ENCODE measurements around the gene SHC2.
"Not testable (repeated sequence)": the region's sequence is repeated elsewhere in the genome, so short reads cannot be mapped to it uniquely, and the experiment has no call there.

The SHC2 gene

DNA sequence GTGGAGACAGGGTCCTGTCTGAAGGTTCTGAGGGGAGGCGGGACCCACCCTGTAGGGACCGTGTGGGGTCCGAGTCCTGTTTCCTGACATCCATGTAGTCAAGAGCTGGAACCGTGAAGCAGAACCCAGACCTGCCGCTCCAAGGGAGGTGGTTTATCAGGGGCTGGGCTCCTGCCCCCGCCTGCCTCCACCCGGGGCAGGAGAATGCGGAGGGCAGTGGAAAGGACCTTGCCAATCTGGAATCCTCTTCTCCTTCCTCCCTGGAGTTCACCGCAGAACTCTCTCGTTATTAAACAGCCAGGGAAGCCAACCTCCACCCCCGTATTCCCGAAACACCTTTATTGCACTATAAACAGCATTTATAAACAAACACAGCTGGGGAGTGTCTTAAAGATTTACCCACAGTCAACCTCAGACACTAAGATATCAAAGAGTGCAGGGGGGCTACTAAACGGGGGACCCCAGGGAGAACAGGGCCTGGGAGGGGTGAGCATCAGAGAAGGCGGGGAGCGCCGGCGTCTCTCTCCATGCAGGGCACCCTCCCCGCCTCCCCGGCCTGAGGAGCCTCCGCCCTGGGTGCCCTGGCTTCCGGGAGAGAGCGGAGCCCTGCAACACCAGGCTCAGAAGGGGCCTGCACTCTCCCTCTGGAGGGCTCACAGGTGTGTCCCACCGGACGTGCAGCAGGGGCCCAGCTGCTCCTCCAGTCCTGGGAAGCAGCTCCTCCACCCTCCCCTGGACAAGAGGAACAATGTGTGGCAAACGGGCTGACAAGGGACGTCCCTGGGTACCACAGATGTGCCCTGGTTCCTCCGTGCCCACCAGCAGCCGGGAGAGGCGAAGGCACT, 55.5 kb downstream of the SHC2 start:
- DNase-seq = no peak

DNA sequence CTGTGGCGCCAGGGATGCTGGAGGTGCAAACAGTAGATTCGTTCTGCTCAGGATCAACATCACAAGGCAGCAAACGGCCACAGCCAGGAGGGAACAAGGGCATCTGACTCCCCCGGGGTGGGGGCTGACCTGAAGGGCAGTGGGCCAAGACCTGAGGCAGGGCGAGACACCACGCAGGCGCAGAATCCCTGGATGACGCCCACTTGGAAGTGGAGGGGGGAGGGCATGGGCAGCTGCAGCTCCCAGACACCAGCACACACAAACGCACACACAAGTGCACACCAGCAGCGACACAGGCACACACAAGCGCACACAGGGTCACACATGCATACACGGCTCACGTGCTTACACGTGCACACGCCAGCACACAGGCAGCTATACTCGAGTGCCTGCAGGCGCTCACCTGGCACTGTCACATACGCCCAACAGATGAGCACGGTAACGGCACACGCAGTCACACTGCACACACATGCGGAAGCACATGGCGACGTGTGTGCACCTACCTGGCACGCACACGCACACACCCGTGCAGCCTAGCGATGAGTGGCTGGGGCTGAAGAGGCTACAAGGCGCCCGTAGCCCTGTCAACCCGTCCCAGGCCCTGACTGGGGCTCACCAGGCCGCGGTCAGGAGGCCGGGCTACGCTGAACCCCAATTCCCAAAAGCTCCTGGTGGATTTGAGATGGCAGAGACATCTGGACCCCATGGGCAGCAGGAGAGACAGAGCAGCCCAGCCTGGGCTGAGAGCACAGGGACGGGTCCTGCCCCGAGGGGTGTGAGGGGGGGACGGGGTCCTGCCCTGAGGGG, 57.4 kb downstream of the SHC2 start:
- no peak for DNase-seq

DNA sequence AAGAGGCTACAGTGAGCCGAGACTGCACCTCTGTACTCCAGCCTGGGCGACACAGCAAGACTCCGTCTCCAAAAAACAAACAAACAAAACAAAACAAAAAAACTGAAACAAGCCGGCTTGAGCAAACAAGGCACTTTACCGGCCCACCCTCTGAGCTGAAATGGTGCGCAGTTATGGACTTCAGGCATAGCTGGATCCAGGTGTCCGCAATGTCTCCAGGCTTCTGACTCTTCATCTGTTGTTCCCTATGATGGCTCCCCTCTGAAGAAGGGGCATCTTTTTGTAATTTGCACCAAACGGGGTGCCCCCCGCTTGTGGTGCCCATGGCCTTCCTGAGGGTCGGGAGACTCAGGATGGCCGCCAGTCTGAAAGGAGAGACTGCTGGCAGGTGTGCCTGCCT, 58.0 kb downstream of the SHC2 start:
- no peak for DNase-seq

DNA sequence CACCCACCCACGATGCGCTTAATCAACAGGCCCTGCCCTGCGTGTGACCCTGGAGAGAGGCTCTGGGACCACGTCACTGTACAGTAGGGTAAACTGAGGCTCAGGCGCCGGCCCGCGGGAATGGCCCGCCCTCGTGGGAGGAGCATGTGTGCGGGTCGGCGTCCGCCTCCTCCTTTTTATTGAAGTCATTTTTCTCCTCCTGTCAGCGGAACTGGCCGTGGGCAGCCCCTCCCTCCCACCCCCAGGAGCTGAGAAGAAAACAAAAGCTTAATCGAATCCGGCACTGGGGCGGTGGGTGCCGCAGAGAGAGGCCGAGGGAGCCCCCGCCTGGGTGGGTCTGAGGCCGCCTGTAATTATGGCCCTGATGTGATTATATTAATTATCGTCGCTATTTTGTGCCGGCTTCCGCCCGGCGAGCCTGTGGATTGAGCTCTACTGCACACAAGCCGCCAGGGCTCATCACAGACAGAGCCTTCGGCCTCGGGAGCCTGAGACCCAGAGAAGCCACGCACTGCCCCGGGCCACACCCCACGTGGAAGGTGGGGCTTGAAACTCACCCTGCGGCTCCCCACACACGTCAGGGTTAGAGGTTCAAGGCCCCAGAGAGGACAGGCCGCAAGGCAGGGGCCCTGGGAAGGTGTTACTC, 58.8 kb downstream of the SHC2 start:
- DNase-seq = no peak

DNA sequence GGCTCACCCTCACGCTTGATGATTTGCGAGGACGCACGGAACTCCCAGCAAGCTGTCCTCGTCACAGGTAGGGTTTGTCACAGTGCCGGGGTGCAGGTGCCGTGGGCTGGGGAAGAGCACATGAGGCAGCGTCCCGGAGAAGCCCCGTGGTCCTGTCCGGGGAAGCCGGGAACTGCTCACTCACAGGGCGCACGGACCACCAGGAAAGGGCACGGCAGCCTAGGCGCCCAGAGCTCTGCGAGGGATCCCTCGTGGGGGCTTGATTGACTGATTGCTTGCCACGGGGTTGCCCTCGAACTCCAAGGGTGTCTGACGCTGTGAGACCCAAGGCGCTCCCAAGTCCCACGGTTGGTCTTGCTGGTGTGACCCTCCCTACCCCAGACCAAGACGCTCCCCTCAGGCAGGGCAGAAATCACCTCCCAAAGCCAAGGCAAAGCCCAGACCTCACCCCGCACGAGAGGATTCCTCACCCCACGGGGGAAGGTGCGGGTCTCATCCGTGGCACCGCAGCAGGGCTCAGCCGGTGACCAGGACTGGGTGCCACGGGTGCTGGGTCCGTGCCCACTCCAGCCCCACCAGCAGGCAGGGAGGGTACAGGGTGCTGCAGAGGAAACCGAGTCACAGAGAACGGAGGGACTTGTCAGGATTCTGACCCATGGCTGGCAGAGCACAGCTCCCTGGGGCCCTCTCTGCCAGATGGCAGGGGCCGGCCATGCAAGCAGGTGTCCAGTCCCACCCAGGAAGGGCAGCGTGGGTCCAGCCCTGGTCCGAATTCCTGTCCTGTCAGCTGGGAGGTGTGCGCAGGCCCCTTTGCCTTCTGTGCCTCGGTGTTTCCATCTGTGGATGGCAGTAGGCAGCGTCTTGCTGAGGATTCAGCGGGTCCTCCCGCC, 59.6 kb downstream of the SHC2 start:
- DNase-seq = no peak

DNA sequence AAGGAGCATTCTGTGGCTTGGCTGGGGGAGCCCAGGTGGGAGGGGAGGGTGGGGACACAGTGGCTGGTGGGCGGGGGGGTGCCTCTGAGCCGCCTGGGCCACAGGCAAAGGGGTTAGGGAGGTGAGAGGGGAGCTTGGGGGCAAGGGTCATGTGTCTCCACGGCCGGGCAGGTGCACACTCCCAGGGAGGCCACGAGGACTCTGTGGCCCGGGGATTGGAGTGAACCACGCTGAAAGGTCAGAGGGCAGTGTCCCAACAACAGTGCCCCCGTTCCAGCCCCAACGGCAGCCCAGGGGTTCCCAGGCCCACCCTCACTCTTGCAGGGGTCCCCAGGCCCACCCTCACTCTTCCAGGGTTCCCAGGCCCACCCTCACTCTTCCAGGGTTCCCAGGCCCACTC, 61.5 kb downstream of the SHC2 start:
- DNase-seq = no peak

DNA sequence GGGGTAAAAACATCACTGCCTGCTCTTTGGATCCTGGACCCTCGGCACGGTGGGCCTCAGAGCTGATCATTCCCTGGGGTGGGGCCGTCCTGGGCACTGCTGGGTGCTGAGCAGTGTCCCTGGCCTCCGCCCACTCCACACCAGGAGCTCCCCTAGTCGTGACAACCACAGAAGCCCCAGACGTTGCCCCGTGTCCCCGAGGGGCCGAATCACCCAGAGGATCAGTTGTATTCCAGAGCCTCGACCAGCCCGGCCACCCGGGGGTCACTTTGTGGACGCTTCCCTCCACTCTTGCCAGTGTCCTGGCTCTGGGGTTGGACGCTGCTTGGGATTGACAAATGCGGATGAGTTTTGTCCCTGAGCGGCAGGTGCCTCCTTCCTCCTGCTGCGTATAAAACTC, 62.1 kb downstream of the SHC2 start:
- no peak for DNase-seq

DNA sequence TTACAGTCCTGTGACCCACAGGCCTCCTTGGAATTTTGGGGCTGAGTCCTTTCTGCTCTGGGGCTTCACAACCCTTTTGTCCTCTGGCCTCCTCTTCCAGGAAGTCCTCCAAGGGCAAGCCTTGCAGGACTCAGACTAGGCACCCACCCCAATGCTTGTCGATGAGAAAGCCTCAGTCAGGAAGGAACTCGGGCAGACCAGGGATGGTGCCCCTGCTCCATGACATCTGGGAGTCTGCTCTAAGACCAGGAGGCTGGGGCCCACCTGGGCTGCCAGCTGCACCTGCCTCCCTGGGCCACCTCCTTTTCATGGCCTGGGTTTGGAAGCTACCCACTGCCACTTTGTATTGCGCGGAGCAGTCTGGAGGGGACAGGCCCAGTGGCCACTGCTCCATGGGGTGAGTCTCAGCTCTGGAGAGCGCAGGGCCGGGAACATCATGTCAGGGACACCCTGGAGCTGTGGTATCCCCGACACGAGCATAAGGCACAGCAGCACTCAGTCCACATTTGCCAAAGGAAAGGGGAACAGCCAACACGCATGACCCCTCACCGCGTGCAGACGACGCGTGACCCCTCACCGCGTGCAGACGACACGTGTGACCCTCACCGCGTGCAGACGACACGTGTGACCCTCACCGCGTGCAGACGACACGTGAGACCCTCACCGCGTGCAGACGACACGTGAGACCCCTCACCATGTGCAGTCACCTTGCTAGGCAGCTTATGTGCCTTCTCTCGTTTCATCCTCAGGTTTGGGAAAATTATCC, 62.7 kb downstream of the SHC2 start:
- no peak for DNase-seq

DNA sequence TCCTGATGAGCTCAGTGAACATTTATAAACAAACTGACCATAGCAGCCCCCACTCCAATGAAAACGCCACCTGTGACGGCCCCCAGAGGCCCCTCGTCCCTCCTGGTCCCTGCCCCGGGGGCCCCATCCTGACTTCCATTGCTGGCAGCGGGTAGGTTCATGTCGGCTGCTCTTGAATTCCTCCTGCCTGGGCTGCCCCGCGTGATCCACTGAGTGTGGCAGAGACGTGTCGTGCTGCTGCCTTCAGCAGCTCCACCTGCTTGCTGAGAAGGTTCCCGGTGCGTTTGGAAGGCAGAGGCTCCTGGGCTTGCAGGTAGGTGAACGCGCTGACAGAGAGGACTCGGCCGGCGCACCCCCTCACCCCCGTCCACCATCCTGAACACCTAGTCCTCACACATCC, 63.5 kb downstream of the SHC2 start:
- no peak for DNase-seq

DNA sequence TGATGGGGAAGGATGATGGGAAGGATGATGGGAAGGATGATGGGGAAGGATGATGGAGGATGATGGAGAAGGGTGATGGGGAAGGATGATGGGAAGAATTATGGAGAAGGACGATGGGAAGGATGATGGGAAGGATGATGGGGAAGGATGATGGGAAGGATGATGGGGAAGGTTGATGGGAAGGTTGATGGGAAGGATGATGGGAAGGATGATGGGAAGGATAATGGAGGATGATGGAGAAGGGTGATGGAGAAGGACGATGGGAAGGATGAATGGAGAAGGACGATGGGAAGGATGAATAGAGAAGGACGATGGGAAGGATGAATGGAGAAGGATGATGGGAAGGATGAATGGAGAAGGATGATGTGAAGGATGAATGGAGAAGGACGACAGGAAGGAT, 65.4 kb downstream of the SHC2 start:
- no peak for DNase-seq

DNA sequence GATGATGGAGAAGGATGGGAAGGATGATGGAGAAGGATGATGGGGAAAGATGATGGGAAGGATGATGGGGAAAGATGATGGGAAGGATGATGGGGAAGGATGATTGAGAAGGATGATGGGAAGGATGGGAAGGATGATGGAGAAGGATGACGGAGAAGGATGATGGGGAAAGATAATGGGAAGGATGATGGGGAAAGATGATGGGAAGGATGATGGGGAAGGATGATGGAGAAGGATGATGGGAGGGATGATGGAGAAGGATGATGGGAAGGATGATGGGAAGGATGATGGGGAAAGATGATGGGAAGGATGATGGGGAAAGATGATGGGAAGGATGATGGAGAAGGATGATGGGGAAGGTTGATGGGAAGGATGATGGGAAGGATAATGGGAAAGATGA, 66.0 kb downstream of the SHC2 start:
- not testable (repeated sequence) for DNase-seq

DNA sequence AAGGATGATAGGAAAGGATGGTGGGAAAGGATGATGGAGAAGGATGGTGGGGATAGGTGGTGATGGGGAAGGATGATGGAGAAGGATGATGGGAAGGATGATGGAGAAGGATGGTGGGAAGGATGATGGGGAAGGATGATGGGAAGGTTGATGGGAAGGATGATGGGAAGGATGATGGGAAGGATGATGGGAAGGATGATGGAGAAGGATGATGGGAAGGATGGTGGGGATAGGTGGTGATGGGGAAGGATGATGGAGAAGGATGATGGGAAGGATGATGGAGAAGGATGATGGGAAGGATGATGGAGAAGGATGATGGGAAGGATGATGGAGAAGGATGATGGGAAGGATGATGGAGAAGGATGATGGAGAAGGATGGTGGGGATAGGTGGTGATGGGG, 67.3 kb downstream of the SHC2 start:
- DNase-seq = not testable (repeated sequence)

DNA sequence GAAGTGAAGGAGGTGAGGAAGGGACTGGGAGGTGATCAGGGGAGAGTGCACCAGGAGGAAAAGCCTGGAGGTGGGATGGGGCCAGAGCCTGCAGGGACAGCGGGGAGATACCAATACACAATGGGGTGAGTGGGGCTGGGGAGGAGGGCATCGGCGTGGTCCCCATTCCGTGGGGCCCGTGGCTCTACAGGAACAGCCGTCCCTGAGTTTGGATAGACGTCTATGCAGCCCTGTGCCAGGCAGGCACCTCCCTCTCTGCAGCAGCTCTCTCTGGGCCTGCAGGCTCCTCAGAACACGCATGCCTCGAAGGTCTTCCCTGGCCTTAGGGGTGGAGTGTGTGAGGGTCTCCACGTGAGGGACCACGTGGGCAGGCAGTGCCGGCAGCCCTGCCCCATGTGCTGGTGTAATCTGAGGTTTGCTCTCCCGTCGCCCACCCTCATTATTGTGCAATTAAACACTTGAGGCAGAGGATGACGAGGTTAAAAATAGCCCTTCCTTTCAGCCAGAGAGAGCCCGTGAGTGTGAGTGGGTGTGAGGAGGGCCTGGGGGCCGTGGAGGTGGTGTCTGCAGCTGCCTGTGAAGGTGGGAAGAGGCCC, 68.4 kb downstream of the SHC2 start:
- no peak for DNase-seq

DNA sequence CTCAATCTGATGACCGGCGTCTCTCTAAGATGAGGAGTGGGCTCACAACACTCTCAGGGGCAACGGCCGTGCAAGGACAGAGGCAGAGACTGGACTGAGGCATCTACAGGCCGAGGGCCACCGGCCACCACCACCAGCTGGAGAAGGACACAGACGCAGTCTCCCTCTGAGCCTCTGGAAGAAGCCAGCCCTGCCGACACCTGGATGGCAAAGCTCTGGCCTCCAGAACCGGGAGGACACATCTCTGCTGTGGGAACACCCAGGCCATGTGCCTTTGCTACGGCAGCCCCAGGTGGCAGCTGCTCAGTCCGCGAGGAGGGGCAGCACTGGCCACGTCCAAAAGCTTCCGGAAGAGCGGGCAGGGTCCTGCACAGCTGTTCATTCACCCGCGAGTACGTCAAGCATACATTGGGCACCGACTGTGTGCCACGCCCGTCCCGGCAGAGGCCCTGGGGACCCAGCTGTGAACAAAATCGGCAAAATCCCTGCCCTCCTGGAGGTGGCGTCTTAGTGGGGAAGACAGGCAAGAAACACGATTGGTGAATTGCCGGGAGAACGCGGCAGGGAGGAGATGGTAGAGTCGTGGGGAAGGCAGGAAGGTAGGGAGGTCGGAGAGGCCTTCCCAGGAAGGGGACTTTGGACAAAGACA, 69.0 kb downstream of the SHC2 start:
- no peak for DNase-seq

DNA sequence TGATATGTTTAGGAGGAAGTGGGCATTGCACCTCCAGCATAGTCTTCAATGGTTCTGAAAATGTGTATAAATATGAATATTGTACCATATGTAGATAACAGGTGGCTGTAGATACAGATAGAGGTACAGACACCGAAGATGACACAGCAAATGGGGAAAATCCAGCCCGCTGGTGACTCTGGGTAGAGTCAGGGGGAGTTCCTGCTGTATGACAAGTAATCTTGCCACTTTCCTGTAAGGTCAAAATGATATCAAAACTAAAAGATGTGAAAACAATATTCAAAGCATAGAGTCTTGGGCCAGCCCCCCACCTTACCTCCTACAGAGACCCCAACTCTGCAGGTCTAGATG, 69.7 kb downstream of the SHC2 start:
- no peak for DNase-seq

DNA sequence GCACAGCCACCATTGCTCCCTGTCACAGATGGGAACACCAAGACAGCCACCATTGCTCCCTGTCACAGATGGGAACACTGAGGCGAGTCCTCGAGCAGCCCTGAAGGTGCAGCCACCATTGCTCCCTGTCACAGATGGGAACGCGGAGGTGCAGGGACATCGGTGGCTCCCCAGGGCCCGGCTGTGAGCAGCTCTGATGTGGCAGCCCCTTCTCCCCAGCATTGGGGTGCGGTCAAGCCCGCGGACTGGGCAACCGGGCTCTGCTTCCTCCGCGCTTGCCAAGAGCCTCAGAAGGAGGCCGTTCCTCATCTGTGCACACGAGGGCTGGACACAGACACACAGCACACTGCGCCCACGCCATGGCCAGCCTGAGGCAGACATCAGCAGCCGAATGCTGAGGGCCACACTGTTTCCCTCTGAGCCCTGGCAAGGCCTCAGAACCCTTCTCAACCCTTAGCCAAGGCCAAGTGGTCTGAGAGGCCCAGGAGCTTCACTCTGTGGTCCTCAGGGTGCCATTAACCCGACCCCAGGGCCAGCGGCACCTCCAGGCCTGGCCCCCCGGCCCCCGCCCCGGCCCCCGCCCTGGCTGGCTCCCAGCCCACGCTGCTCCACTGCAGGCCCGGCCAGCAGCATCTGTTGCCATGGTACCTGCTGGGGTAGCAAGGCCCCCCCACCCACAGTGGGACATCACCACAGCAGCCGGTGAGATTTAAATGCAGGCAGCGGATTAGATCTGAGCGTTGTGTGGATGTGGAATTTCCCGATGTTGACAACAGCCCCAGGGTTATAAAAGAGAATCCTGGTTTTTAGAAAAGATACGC, 70.2 kb downstream of the SHC2 start:
- DNase-seq = no peak

DNA sequence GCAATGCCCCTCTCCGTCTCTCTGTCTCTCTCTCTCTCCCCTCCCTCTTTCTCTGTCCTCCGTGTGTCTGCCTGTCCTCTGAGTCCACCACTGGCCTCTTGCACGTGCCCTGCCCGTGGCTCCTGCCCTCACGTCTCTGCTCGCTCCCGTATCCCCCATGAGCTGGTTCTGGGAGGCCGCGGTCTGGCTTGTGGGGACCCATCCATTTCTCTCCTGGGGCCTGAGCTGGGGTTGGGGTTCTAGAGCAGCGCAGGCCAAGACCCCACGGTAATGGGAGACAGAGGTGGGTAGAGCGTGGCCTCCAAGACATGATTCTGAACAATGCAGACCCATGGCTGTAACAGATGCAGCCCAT, 70.9 kb downstream of the SHC2 start:
- no peak for DNase-seq

DNA sequence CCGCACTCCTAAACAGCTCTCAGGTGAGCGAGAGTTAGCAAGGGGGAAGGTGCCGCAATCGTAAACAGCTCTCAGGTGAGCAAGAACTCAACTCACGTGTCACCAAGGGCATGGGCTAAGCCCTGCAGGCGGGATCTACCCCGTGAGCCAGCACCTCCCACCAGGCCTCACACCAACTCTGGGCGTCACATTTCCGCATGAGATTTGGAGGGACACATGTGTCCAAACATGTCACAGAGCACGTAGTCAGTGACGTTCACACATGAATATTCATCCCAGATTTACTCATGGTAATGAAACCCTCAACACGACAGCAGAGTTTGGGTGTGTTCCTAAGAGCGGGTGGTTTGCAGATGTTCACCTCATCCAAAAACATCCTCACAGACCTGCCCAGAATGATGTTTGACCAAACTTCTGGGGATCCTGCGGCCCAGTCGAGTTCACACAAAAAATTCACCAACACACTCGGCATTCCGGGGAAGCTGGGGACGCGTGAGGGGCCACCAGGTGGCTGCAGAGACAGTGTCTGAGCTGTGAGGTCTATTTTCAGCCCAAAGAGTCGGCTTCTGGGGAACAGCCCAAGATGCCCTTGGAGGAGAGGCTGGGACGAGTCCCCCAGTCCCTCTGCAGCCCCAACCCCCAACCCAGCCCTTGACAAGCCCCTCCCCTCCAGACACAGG, 71.4 kb downstream of the SHC2 start:
- DNase-seq = no peak

DNA sequence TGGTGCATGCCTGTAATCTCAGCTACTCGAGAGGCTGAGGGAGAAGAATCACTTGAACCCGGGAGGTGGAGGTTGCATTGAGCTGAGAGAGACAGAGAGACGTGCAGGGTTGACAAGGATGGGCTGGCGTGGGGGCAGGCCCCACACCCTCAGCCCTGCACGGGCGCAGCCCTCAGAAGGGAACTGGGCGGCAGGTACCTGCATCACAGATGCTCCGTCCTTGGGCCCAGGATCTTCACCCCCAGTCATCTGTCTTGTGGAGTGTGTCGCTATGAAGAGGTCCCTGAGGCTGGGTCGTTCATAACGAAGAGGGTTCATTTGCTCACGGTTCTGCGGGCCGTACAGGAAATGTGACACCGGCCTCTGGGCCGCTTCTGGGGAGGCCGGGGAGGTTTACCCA, 72.1 kb downstream of the SHC2 start:
- DNase-seq = no peak

DNA sequence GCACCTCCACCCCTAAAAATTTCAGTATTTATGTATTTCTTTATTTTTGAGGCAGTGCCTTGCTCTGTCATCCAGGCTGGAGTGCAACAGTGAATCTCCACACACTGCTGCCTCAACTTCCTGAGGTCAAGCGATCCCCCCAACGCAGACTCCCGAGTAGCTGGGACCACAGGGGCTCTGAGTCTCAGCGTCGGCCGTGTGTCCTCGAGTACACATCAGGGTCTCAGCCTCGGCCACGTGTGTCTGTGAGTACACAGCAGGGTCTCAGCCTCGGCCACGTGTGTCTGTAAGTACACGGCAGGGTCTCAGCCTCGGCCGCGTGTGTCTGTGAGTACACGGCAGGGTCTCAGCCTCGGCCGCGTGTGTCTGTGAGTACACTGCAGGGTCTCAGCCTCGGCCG, 73.1 kb downstream of the SHC2 start:
- DNase-seq = no peak

Measured in CD4-positive, alpha-beta T cell treated with Interferon gamma for 1 hour (primary cell).